Neuronal stem cell (in vitro differentiated cells): ENCODE results near the gene YBX3.

Experiments used
- DNase-seq: peaks from one replicate; pipeline ENCODE4 v3.0.0-alpha.2; 2013; ENCODE audit warnings: low spot score
- H2AFZ ChIP-seq: one replicate; pipeline ENCODE4 v1.6.1; 2013; ENCODE audit warnings: mild to moderate bottlenecking, low read length, inconsistent platforms
- H2AK5ac ChIP-seq: 2 replicates; pipeline ENCODE4 v1.6.1; 2013; ENCODE audit warnings: low read depth, mild to moderate bottlenecking, inconsistent platforms, low read length, moderate library complexity, mixed read lengths
- H2BK120ac ChIP-seq: 2 replicates; pipeline ENCODE4 v1.6.1; 2013; ENCODE audit warnings: low read depth, mild to moderate bottlenecking, inconsistent platforms, low read length, moderate library complexity, mixed read lengths
- H2BK12ac ChIP-seq: one replicate; pipeline ENCODE4 v1.6.1; 2013; ENCODE audit warnings: low read length, inconsistent platforms
- H2BK15ac ChIP-seq: 2 replicates; pipeline ENCODE4 v1.6.1; 2013; ENCODE audit warnings: mild to moderate bottlenecking, low read length, inconsistent platforms, mixed read lengths
- H2BK5ac ChIP-seq: one replicate; pipeline ENCODE4 v1.6.1; 2013; ENCODE audit warnings: inconsistent platforms, mild to moderate bottlenecking, low read length, moderate library complexity
- H3K14ac ChIP-seq: one replicate; pipeline ENCODE4 v1.6.1; 2013; ENCODE audit warnings: low read length, inconsistent platforms
- H3K18ac ChIP-seq: 2 replicates; pipeline ENCODE4 v1.6.1; 2013; ENCODE audit warnings: low read length, inconsistent platforms
- H3K23ac ChIP-seq: 2 replicates; pipeline ENCODE4 v1.6.1; 2013; ENCODE audit warnings: low read depth, mild to moderate bottlenecking, mixed read lengths, low read length, inconsistent platforms; ENCODE audit not compliant: poor library complexity
- H3K27ac ChIP-seq: replicated peaks from 3 replicates; pipeline ENCODE4 v1.5.1; 2013; ENCODE audit warnings: low read length, inconsistent platforms
- H3K27me3 ChIP-seq, 3 experiments: 2 replicates each; pipeline ENCODE4 v1.6.1; 2013; ENCODE audit warnings: low read length in 3 of 3, mild to moderate bottlenecking in 2 of 3, inconsistent platforms in 1 of 3, low read depth in 1 of 3, mixed read lengths in 1 of 3, moderate library complexity in 1 of 3; ENCODE audit not compliant: control insufficient read depth in 3 of 3, insufficient read depth in 3 of 3
- H3K36me3 ChIP-seq, 2 donors: replicated peaks in 1 of 2; 2 replicates each; pipeline ENCODE4 v1.6.1; 2013; ENCODE audit warnings: low read length in 2 of 2; ENCODE audit not compliant: control insufficient read depth in 2 of 2, insufficient read depth in 2 of 2
- H3K4ac ChIP-seq: 2 replicates; pipeline ENCODE4 v1.6.1; 2013; ENCODE audit warnings: inconsistent platforms, mild to moderate bottlenecking, low read length, moderate library complexity
- H3K4me1 ChIP-seq, 2 donors: 1 replicate in 1 of 2; 2 replicates in 1 of 2; pipeline ENCODE4 v1.6.1; 2013; ENCODE audit warnings: low read length in 2 of 2, low read depth in 1 of 2; ENCODE audit not compliant: control insufficient read depth in 2 of 2, insufficient read depth in 1 of 2
- H3K4me2 ChIP-seq: one replicate; pipeline ENCODE4 v1.6.1; 2013; ENCODE audit warnings: mild to moderate bottlenecking, low read length, inconsistent platforms; ENCODE audit not compliant: insufficient read depth, poor library complexity, severe bottlenecking
- H3K4me3 ChIP-seq, 2 donors: 2 replicates each; pipeline ENCODE4 v1.5.1; 2013; ENCODE audit warnings: low read length in 2 of 2, mild to moderate bottlenecking in 2 of 2, inconsistent platforms in 1 of 2, moderate library complexity in 1 of 2
- H3K79me1 ChIP-seq: one replicate; pipeline ENCODE4 v1.6.1; 2013; ENCODE audit warnings: low read depth, mild to moderate bottlenecking, inconsistent platforms, low read length, moderate library complexity
- H3K9ac ChIP-seq: one replicate; pipeline ENCODE4 v1.6.1; 2013; ENCODE audit warnings: mild to moderate bottlenecking, low read depth, low read length, inconsistent platforms; ENCODE audit not compliant: poor library complexity
- H3K9me3 ChIP-seq, 2 donors: replicated peaks in 1 of 2; 2 replicates each; pipeline versions ENCODE3 to v1.6.1; 2013; ENCODE audit warnings: low read length in 2 of 2, mild to moderate bottlenecking in 2 of 2, inconsistent platforms in 1 of 2, low read depth in 1 of 2, mixed read lengths in 1 of 2, moderate library complexity in 1 of 2; ENCODE audit not compliant: control insufficient read depth in 2 of 2, insufficient read depth in 1 of 2
- H4K8ac ChIP-seq: one replicate; pipeline ENCODE4 v1.6.1; 2013; ENCODE audit warnings: low read depth, mild to moderate bottlenecking, inconsistent platforms, low read length, moderate library complexity
- H4K91ac ChIP-seq: one replicate; pipeline ENCODE4 v1.6.1; 2013; ENCODE audit warnings: low read length, low read depth, mild to moderate bottlenecking, inconsistent platforms; ENCODE audit not compliant: poor library complexity
- WGBS, 2 donors: extraction: QIAGEN DNeasy Blood & Tissue Kit; methylation state at CpG; one replicate each; pipeline ENCODE4 v1.1.7; 2013; ENCODE audit warnings: missing lambda C conversion rate in 2 of 2, mixed read lengths in 1 of 2; ENCODE audit not compliant: insufficient read length in 2 of 2, insufficient replicate concordance in 1 of 2; ENCODE audit errors: extremely low coverage in 2 of 2; 5-methylcytosine and 5-hydroxymethylcytosine counted together

YBX3 gene

DNA sequence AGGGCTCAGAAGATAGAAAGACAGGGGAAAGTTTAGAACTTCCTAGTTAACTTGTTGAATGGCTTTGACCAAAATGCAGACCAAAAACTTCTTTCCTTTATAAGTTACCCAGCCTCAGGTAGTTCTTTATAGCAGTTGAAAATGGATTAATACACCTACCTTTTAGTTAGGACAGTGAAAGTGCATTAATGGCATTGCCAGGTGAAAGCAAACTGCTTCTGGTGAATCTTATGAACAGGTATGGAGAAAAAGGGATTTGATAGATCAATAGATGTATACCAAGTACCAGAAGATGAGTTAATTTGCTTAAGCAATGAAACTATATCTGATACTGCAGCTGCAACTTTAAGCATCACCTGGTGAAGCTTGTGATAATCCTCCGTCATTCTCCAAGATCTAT, 35.1 kb downstream of the YBX3 start:
- Histone ChIP-seq H3K4me1 (no peaks in the 10 kb centered on the region), H3K4me3 (no peak overlapping the region), H3K14ac (no peak overlapping the region), H3K27ac (no peak overlapping the region), H2AFZ (no peak overlapping the region), H2BK120ac (no peak overlapping the region), H2BK15ac (no peak overlapping the region), H3K9ac (no peak overlapping the region), H2AK5ac (no peak overlapping the region), H4K91ac (no peak overlapping the region), H3K4ac (no peak overlapping the region), H3K4me2 (no peak overlapping the region), H3K9me3 (no peaks in the 10 kb centered on the region), H3K27me3 (no peaks in the 10 kb centered on the region), H3K79me1 (no peaks in the 10 kb centered on the region), H2BK5ac (no peak overlapping the region), H3K23ac (no peak overlapping the region), H2BK12ac (no peak overlapping the region), H4K8ac (no peak overlapping the region), H3K18ac (no peak overlapping the region), H3K36me3 (no peaks in the 10 kb centered on the region)
- no peak for DNase-seq
- no CpG with 5 or more reads among the region's 1 CpG for WGBS, 2 donors

GRCh38 chr12:10673659-10674384, 49.3 kb downstream of the YBX3 start, which contains the start of gene STYK1:
TSS of gene STYK1 (minus strand) at chr12:10674052. CDS start at chr12:10634618, 39,434 bp downstream.
- Histone ChIP-seq H3K4ac (no peak within 1 kb of the TSS), H3K9me3 (no peaks in the 10 kb centered on the region), H4K91ac (no peak within 1 kb of the TSS), H2AFZ (peak within 1 kb of the TSS; percentile 94), H3K79me1 (no peaks in the 10 kb centered on the region), H3K23ac (peak within 1 kb of the TSS; percentile 39), H3K36me3 (no peaks in the 10 kb centered on the region), H2BK12ac (no peak within 1 kb of the TSS), H3K14ac (peak within 1 kb of the TSS; percentile 79), H3K4me1 (no peaks in the 10 kb centered on the region), H3K18ac (no peak within 1 kb of the TSS), H3K4me3 (peak within 1 kb of the TSS; percentile 43 to 86), H2BK15ac (no peak within 1 kb of the TSS), H3K27me3 (peaks cover 0 to 42% (median 5%) of the 10 kb centered on the region in 3 experiments), H2BK120ac (no peak within 1 kb of the TSS), H2AK5ac (no peak within 1 kb of the TSS), H2BK5ac (no peak within 1 kb of the TSS), H3K4me2 (peak within 1 kb of the TSS; percentile 81), H3K9ac (no peak within 1 kb of the TSS), H4K8ac (no peak within 1 kb of the TSS), H3K27ac (no peak within 1 kb of the TSS)
- WGBS, 2 donors, result no CpG with 5 or more reads among the region's 35 CpGs
- DNase-seq, result peak; percentile 50

GRCh38 chr12:10672231-10672868, 50.8 kb downstream of the YBX3 start:
- H2AK5ac ChIP-seq, result no peak overlapping the region
- no peak overlapping the region for H2BK15ac ChIP-seq
- no peaks in the 10 kb centered on the region for H3K79me1 ChIP-seq
- H3K9ac ChIP-seq, result no peak overlapping the region
- H3K4ac ChIP-seq, result no peak overlapping the region
- no peak overlapping the region for H2BK12ac ChIP-seq
- no peak overlapping the region for H2BK120ac ChIP-seq
- H3K14ac ChIP-seq, result no peak overlapping the region
- no peak overlapping the region for H4K8ac ChIP-seq
- no peak overlapping the region for H3K18ac ChIP-seq
- H3K4me3 ChIP-seq, result no peak overlapping the region
- H3K27me3 ChIP-seq, result peaks cover 0 to 42% (median 5%) of the 10 kb centered on the region in 3 experiments
- H2AFZ ChIP-seq, result no peak overlapping the region
- H3K23ac ChIP-seq, result no peak overlapping the region
- no peak overlapping the region for H4K91ac ChIP-seq
- H3K4me2 ChIP-seq, result no peak overlapping the region
- no peak for DNase-seq
- no peaks in the 10 kb centered on the region for H3K9me3 ChIP-seq
- no CpG with 5 or more reads among the region's 15 CpGs for WGBS, 2 donors
- H3K36me3 ChIP-seq, result no peaks in the 10 kb centered on the region
- H2BK5ac ChIP-seq, result no peak overlapping the region
- H3K4me1 ChIP-seq, result no peaks in the 10 kb centered on the region
- no peak overlapping the region for H3K27ac ChIP-seq

DNA sequence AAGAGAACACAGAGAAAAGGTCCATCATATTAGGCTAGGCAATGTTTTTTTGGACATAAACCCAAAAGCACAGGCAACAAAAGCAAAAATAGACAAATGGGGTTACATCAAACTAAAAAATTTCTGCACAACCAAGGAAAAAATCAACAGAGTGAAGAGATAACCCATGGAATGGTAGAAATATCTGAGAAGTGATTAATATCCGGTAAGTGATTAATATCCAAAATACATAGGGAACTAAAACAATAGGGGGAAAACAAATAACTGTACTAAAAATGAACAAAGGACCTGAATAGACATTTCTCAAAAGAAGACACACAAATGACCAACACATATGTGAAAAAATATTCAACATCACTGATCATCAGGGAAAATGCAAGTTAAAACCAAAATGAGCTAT, 53.6 kb downstream of the YBX3 start:
- no peak overlapping the region for H3K23ac ChIP-seq
- no peak overlapping the region for H3K18ac ChIP-seq
- no peak overlapping the region for H3K4ac ChIP-seq
- no peak overlapping the region for H3K14ac ChIP-seq
- no peak overlapping the region for H2BK120ac ChIP-seq
- no peaks in the 10 kb centered on the region for H3K79me1 ChIP-seq
- no peak overlapping the region for H3K4me3 ChIP-seq
- H3K27ac ChIP-seq, result no peak overlapping the region
- no peak overlapping the region for H4K8ac ChIP-seq
- DNase-seq, result no peak
- no peak overlapping the region for H2BK15ac ChIP-seq
- no peak overlapping the region for H4K91ac ChIP-seq
- no CpG with 5 or more reads among the region's 1 CpG for WGBS, 2 donors
- peaks cover 0 to 32% (median 5%) of the 10 kb centered on the region in 3 experiments for H3K27me3 ChIP-seq
- no peaks in the 10 kb centered on the region for H3K9me3 ChIP-seq
- no peak overlapping the region for H3K9ac ChIP-seq
- H3K4me2 ChIP-seq, result no peak overlapping the region
- no peak overlapping the region for H2AK5ac ChIP-seq
- H3K4me1 ChIP-seq, result no peaks in the 10 kb centered on the region
- no peak overlapping the region for H2BK5ac ChIP-seq
- H2BK12ac ChIP-seq, result no peak overlapping the region
- H3K36me3 ChIP-seq, result no peaks in the 10 kb centered on the region
- no peak overlapping the region for H2AFZ ChIP-seq
